ENCODE data around the gene LMTK3.
"Not testable (repeated sequence)": the region's sequence is repeated elsewhere in the genome, so short reads cannot be mapped to it uniquely, and the experiment has no call there.

The LMTK3 gene

GRCh38 chr19:48530770-48531169, 19.1 kb upstream of the LMTK3 start:
- no peak for TF ChIP-seq CTCF (IDR thresholded peaks at IDR 0.05; ENCODE audit: insufficient read depth, low read length, poor library complexity, severe bottlenecking)
- H3K27me3 ChIP-seq (replicated peaks; ENCODE audit: control insufficient read depth, insufficient read depth, low read length) = no peaks in the 10 kb centered on the region
- H3K4me3 ChIP-seq (replicated peaks; ENCODE audit: low read depth, low read length) = no peak overlapping the region
- no peaks in the 10 kb centered on the region for H3K36me3 ChIP-seq (ENCODE audit: control insufficient read depth, insufficient read depth, low read length)
- no peak for DNase-seq (ENCODE audit: extremely low read depth, insufficient read length)

- TF ChIP-seq CTCF (IDR thresholded peaks at IDR 0.05; ENCODE audit: insufficient read depth, low read length, poor library complexity, severe bottlenecking) = no peak
- Histone ChIP-seq H3K27me3 (replicated peaks; ENCODE audit: control insufficient read depth, insufficient read depth, low read length) (no peaks in the 10 kb centered on the region), H3K4me3 (replicated peaks; ENCODE audit: low read depth, low read length) (no peak overlapping the region), H3K36me3 (ENCODE audit: control insufficient read depth, insufficient read depth, low read length) (no peaks in the 10 kb centered on the region)
- no peak for DNase-seq (ENCODE audit: extremely low read depth, insufficient read length)
Measured at GRCh38 chr19:48530066-48530720, 18.6 kb upstream of the LMTK3 start.

- no peak for DNase-seq (ENCODE audit: extremely low read depth, insufficient read length)
- Histone ChIP-seq H3K36me3 (ENCODE audit: control insufficient read depth, insufficient read depth, low read length) (no peaks in the 10 kb centered on the region), H3K27me3 (replicated peaks; ENCODE audit: control insufficient read depth, insufficient read depth, low read length) (no peaks in the 10 kb centered on the region), H3K4me3 (replicated peaks; ENCODE audit: low read depth, low read length) (no peak overlapping the region)
- TF ChIP-seq CTCF (IDR thresholded peaks at IDR 0.05; ENCODE audit: insufficient read depth, low read length, poor library complexity, severe bottlenecking) = no peak
Measured at GRCh38 chr19:48529156-48529555, 17.5 kb upstream of the LMTK3 start.

- Histone ChIP-seq H3K36me3 (ENCODE audit: control insufficient read depth, insufficient read depth, low read length) (no peaks in the 10 kb centered on the region), H3K27me3 (replicated peaks; ENCODE audit: control insufficient read depth, insufficient read depth, low read length) (no peaks in the 10 kb centered on the region), H3K4me3 (replicated peaks; ENCODE audit: low read depth, low read length) (no peak overlapping the region)
- no peak for TF ChIP-seq CTCF (IDR thresholded peaks at IDR 0.05; ENCODE audit: insufficient read depth, low read length, poor library complexity, severe bottlenecking)
- DNase-seq (ENCODE audit: extremely low read depth, insufficient read length) = no peak
Measured at GRCh38 chr19:48524732-48525131, 13.1 kb upstream of the LMTK3 start.

- no peaks in the 10 kb centered on the region for H3K27me3 ChIP-seq (replicated peaks; ENCODE audit: control insufficient read depth, insufficient read depth, low read length)
- DNase-seq (ENCODE audit: extremely low read depth, insufficient read length) = no peak
- no peaks in the 10 kb centered on the region for H3K36me3 ChIP-seq (ENCODE audit: control insufficient read depth, insufficient read depth, low read length)
- TF ChIP-seq CTCF (IDR thresholded peaks at IDR 0.05; ENCODE audit: insufficient read depth, low read length, poor library complexity, severe bottlenecking) = no peak
- no peak overlapping the region for H3K4me3 ChIP-seq (replicated peaks; ENCODE audit: low read depth, low read length)
Measured at GRCh38 chr19:48524221-48524620, 12.6 kb upstream of the LMTK3 start.

- DNase-seq (ENCODE audit: extremely low read depth, insufficient read length) = no peak
Measured at GRCh38 chr19:48520134-48520533, 8.5 kb upstream of the LMTK3 start.

GRCh38 chr19:48519426-48519825, 7.8 kb upstream of the LMTK3 start:
- not testable (repeated sequence) for H3K36me3 ChIP-seq (ENCODE audit: control insufficient read depth, insufficient read depth, low read length); H3K4me3 ChIP-seq (replicated peaks; ENCODE audit: low read depth, low read length); DNase-seq (ENCODE audit: extremely low read depth, insufficient read length); H3K27me3 ChIP-seq (replicated peaks; ENCODE audit: control insufficient read depth, insufficient read depth, low read length)

More at GRCh38 chr19:48520134-48520533, 8.5 kb upstream of the LMTK3 start:
- Histone ChIP-seq H3K4me3 (replicated peaks; ENCODE audit: low read depth, low read length) (no peak overlapping the region), H3K36me3 (ENCODE audit: control insufficient read depth, insufficient read depth, low read length) (no peaks in the 10 kb centered on the region), H3K27me3 (replicated peaks; ENCODE audit: control insufficient read depth, insufficient read depth, low read length) (no peaks in the 10 kb centered on the region)
- no peak for TF ChIP-seq CTCF (IDR thresholded peaks at IDR 0.05; ENCODE audit: insufficient read depth, low read length, poor library complexity, severe bottlenecking)
